Stimulated activated CD4-positive, alpha-beta T cell treated with anti-CD3 and anti-CD28 coated beads, TNF-alpha, amount 100 ng/mL, for 48 hours (primary cell): ENCODE data around the gene FAM222A.

Experiments
- DNase-seq, 3 donors: peaks; one replicate each; pipeline ENCODE4 v3.0.0-alpha.2; 2020; ENCODE audit warnings: low read depth in 3 of 3

Gene FAM222A

DNA sequence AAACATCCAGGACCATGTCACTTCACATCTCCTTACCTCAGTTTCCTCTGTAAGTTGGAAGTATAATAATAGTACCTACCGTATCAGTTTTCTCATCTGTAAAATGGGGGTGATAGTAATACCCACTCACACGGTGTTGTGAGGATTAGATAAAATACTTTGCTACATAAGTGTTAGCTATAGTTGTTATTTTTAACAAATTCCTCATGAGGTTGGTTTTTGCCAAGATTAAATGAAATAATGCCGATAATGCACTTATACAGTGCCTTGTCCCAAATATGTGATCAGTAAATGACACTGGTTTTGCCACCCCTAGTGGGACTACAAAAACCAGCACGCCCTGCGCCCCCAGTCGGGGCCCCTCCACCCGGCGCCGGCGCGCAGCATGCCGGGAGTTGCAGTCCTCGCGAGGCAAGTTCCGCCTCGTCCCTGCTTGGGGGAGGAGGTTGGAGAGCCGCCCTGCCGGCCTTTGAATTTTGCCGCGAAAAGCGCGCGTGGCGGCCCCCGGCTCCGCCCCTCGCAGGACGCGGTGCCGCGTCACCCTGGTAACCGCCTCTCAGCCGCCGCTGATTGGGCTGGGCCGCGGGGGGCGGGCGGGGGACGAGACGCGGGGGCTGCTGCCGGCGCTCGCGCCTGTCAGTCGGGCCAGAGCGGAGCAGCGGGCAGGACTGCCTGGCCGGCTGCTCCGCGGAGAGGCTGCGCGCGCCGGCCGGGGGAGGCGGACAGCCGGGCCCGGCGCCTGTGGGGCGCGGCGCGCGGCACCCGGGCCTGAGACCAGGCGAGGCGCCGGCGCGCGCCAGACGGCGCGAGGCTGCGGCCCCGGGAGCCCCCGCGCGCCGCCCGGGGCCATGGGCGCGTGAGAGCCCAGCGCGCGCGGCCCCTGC lies at the start of gene FAM222A:
Gene FAM222A (plus strand): TSS at position 639 of the 884 bp plus-strand sequence. CDS start 30,322 bp downstream, outside the sequence.
- DNase-seq: peak; percentile 88 to 90 (median 89)

- no peak for DNase-seq
These were observed 49.2 kb upstream of the FAM222A start for GRCh38 chr12:109664402-109664801.

- DNase-seq: no peak
These were observed 47.6 kb upstream of the FAM222A start for GRCh38 chr12:109666068-109666467.

DNA sequence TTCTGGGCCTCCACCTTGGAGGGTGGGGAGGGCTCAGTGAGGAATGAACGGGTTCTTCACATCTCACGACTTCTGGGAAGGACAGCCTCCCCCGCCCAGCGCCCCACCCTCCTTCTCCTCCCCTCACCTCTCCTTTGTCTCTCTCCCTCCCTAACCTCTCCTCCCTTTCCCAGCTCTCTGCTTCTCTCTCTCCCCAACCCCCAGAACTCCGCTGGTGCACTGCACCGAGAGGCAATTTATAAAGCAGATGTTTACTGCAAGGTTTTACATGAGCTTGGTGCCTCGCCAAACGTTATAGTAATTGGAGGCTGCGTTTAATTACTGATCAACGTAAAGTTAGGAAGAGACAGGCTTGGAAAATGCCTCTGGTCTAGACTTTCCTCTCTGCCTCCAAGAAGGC lies 42.9 kb upstream of the FAM222A start:
- DNase-seq: no peak

- no peak for DNase-seq
These were observed 42.1 kb upstream of the FAM222A start for GRCh38 chr12:109671502-109671901.

- DNase-seq: no peak
These were observed 40.2 kb upstream of the FAM222A start for GRCh38 chr12:109673379-109673778.

- no peak for DNase-seq
These were observed 39.7 kb upstream of the FAM222A start for GRCh38 chr12:109673884-109674283.

DNA sequence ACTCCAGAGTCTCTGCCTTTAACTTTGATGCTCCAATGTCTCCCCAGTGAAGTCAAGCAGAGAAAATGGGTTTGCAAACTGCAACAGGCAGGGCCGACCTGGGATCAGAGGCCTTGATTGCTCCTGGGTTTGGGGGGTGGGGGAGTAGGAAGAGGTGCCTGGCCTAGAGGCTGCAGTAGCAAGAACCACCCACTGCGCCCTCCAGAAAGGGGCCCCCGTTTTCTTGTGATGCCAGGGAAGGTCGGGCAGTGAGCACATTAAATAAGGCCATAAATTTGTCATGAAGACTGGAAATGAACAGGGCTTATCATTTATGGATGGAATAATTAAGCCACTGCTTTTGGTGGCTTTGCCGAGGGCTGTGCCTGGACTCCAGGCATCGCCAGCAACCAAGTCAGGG lies 38.2 kb upstream of the FAM222A start:
- DNase-seq: no peak

DNA sequence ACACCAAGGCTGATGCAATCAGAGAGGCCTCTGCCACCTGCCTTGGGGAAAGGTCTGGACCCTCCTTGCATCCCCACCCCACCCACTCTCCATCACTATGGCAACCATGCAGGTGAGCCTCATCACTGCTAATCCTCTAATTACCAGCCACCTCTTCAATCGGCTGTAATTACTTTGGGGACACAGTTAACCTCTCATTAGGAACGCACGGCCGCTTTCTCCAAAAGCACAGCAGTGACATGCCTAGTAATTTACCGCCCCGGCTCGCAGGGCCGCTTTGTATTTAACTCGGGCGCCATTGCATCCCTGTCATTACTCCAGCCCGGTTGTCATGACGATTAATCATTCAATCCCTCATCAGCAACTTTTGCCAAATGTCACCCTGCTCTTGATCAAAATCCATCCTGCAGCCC lies 36.3 kb upstream of the FAM222A start:
- no peak for DNase-seq

DNA sequence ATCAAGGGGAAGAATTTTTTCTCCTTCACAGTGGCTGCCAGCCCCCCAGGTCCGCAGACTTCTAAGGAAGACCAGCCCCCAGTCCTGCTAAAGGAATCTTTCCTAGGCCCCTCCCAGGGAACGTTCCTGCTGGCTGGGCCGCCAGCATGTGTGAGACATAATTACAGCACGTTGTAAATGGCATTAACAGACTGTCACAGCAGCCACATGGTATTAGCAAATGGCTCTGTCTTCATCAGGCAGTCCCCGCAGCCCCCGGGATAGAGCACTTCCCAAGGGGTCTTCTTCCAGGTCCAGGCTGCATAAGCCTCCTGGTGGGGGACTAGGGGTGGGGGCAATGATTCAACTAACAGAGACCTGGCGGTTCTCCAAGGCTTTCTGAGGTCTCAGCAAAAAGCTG lies 34.9 kb upstream of the FAM222A start:
- no peak for DNase-seq

GRCh38 chr12:109679501-109680263 lies 33.9 kb upstream of the FAM222A start:
- no peak for DNase-seq

GRCh38 chr12:109680264-109681005 lies 33.2 kb upstream of the FAM222A start:
- DNase-seq: no peak

DNA sequence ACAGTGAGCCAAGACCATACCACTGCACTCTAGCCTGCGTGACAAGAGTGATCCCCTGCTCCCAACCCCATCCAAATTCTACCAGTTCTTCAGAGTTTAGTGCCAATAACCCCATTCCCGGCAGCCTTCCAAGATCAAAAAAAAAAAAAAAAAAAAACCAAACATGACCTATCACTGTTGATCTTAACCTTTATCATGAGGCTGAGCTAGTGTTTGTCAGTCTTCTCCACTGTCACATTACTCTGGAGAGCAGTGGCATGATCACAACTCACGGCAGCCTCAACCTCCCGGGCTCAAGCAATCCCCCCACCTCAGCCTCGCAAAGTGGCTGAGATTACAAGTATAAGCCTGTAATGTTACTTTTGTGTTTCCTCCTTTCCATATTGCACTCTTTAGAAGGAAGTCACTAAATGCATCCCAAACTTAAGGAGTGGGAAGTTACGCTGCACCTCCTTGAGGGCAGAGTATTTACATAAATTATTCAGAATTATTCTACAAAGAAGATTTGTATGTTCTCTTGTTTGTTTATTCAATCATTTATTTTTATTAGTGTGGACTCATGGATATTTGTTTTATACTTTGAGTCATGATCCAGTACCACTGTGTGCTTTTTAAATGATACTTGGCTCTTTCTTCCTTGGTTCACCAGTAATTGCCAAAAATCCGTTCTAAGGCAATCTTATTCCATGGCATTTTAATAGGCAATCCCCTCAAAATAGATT lies 31.5 kb upstream of the FAM222A start:
- DNase-seq: no peak

- no peak for DNase-seq
These were observed 30.9 kb upstream of the FAM222A start for GRCh38 chr12:109682708-109683060.

DNA sequence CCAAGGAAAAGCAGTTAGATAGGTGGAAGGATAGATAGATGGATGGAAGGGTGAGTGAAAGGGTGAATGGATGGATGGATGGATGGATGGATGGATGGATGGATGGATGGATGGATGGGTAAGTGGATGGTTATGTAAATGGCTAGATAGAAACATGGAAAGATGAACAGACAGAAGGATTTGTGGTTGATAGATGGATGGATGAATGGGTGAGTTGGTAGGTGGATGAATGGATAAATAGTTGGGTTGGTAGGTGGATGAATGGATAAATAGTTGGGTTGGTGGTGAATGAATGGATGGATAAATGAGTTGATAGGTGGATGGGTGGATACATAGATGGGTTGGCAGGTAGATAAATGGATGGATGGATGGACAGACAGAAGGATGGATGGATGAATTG lies 30.3 kb upstream of the FAM222A start:
- DNase-seq: no peak

DNA sequence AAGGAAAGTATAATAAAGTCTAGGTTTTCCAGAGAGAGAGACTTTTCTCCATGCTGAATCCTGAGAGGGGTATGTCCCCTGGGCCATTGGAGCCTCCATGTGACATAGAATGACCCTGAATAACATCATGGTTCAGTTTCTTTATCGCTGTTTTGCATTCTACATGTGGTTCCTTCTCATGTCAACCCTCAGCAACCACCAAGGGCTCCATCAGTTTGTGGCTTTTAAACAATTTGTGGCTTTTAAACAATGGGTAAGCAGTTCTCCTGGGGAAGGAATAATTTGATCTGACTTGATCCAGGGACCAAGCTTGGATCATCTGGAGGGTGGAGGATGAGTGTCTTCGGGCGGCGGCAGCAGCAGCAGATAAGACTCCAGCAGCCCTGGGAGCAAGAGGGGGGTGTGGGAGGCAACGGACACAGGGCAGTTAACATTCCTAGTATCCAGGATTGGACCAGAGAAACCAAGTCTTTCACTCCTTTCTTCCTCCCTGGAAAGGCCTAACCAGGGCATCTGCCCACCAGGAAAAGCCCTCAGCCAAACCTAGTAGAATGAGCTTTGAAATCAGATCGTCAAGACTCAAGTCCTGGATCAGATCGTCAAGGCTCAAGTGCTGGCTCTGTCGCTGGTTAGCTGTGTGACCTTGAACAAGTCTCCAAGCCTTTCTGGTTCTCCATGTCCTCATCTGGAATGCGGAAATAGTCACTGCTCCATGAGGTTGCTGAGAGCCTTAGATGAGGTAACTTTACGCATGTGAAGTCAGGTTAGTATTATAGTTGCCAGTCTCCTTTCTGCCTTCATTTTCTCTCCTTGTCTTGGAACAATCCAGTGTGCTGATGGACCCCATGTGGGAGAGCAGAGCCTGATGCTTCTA lies 27.8 kb upstream of the FAM222A start:
- no peak for DNase-seq

- no peak for DNase-seq
These were observed 27.1 kb upstream of the FAM222A start for GRCh38 chr12:109686523-109686922.

DNA sequence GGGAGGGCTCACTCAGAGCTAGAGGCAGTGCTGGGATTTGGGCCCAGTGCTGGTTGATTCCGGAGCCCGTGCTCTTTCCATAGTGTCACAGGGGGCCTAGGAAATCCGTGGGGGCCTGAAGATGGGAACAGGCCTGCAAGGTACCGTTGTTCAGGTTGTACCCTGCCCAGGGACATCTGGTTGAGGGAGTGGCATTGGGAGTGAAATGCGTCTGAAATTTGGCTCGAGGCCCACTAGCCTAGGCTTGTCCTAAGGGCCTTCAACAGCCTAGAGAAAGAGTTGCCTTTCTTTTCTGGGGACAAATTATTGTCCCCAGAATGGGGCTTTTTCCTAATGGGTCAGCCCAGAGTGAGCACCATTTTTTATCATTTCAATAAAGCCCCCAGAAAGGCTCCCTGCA lies 26.4 kb upstream of the FAM222A start:
- DNase-seq: no peak

GRCh38 chr12:109689426-109689825 lies 24.2 kb upstream of the FAM222A start:
- no peak for DNase-seq

GRCh38 chr12:109693160-109693559 lies 20.5 kb upstream of the FAM222A start:
- DNase-seq: no peak
